Activated CD4-positive, alpha-beta T cell treated with anti-CD3 and anti-CD28 coated beads, Interleukin-2, amount 10 ng/mL, durations not matched to agents 7 days and 5 days (primary cell): ENCODE measurements around the gene RIPK4. TPM values are rescaled to one million over a fixed set of nuclear protein-coding genes. Genes with fewer than 3 reads are reported as not detected.
"Not testable (repeated sequence)": the region's sequence is repeated elsewhere in the genome, so short reads cannot be mapped to it uniquely, and the experiment has no call there.

ENCODE experiments used
- CTCF ChIA-PET: fragments of 350-600 bp; sonication (Branson Sonifier 250); formaldehyde crosslinking; loops from one replicate; lab custom pipeline; 2021; ENCODE audit warnings: antibody characterized with exemption; lab: Charles Lee
- POLR2A ChIA-PET: fragments of 350-600 bp; sonication (Branson Sonifier 250); formaldehyde crosslinking; loops from one replicate; lab custom pipeline; 2021; ENCODE audit warnings: antibody characterized with exemption; lab: Charles Lee
- DNase-seq: peaks from one replicate; pipeline ENCODE4 v3.0.0-alpha.2; 2020
- H3K27ac Mint-ChIP-seq: one replicate; pipeline ENCODE4 v1.8.0; 2021; ENCODE audit warnings: mild to moderate bottlenecking, moderate library complexity, mixed read lengths
- H3K27me3 Mint-ChIP-seq: one replicate; pipeline ENCODE4 v1.8.0; 2021; ENCODE audit warnings: mixed read lengths
- H3K36me3 Mint-ChIP-seq: one replicate; pipeline ENCODE4 v1.8.0; 2021; ENCODE audit warnings: low read depth, mixed read lengths
- H3K4me1 Mint-ChIP-seq: one replicate; pipeline ENCODE4 v1.8.0; 2021; ENCODE audit warnings: mixed read lengths
- H3K4me3 Mint-ChIP-seq: one replicate; pipeline ENCODE4 v1.8.0; 2021; ENCODE audit warnings: mild to moderate bottlenecking, moderate library complexity, mixed read lengths
- H3K9me3 Mint-ChIP-seq: one replicate; pipeline ENCODE4 v1.8.0; 2021; ENCODE audit warnings: mixed read lengths
- total RNA-seq, 2 experiments: library from RNA; stranded (reverse); gene quantifications; one replicate each; pipeline ENCODE4 v1.2.3, GENCODE V29; 2021

RIPK4 gene
- total RNA-seq, 2 experiments from 2014 or later, result 0.07 TPM; not detected in 1

DNA sequence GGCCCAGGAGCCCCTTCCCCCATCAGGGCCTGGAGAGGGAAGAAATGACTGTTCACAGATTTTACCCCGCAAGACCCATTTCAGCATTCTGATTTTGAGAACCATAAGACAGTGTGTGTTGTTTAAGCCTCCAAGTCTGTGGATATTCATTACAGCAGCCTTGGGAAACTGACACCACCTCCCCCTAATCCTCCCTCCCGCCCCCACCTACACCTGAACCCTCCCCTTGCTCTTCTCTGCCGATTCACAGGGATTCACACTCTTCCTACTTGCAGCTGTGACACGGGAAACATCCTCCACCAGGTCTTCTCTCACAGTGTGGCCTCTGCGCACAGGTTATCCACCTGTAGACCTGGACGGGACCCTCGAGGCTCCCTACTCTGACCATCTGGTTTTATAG, 50.1 kb downstream of the RIPK4 start:
- Mint-ChIP-seq H3K4me3 (no peak overlapping the region), H3K4me1 (no peaks in the 10 kb centered on the region), H3K9me3 (no peaks in the 10 kb centered on the region), H3K36me3 (no peaks in the 10 kb centered on the region), H3K27me3 (peaks cover 15% of the 10 kb centered on the region), H3K27ac (no peak overlapping the region)
- no peak for DNase-seq
- ChIA-PET CTCF (no interaction called here), POLR2A (no interaction called here)

DNA sequence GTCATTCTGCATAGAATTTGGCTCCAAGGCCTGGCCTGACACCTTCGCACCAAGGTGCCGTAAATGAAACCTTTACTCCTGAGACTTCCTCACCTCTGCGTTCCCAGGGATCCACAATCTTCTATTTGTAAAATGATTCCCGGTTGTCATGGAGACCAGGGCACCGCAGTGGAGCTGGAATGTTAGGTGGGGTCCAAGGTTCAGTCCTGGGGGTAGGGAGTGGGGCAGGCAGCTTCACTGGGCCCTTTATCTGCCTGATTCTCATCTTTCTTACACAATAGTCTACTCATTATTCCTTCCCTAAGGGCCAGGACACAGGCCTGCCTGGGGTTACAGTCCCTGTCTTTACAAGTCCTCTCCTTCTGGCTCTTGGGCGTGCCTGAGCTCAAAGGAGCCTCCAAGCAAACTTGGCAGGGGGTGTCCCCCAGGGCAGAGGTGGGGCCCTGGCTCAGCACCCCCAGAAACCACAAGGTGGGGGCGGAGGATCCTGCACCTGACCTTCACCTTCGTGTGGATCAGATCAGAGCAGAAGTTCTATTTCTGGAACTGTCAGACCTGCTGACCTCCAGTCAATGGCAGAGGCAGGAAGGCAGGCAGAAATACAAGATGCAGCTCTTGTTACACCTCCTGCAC, 51.1 kb downstream of the RIPK4 start:
- no peaks in the 10 kb centered on the region for H3K4me1 Mint-ChIP-seq
- H3K36me3 Mint-ChIP-seq, result no peaks in the 10 kb centered on the region

DNA sequence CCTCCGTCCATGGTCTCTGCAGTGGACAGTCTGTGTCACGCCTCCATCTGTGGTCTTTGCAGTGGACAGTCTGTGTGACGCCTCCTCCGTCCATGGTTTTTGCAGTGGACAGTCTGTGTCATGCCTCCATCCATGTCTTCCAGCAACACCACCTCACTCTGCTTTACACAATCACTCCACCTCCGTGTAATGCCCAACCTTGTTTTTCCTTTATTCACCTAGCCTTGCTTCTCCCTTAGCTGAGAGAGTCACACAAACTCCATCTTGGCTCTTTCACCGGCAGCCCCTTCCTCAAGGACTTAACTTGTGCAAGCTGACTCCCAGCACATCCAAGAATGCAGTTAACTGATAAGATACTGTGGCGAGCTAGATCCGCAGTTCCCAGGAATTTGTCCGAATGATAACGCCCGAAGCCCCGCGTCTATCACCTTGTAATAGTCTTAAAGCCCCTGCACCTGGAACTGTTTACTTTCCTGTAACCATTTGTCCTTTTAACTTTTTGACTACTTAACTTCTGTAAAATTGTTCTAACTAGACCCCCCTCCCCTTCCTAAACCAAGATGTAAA, 52.5 kb downstream of the RIPK4 start:
- H3K27ac Mint-ChIP-seq, DNase-seq, H3K9me3 Mint-ChIP-seq, H3K36me3 Mint-ChIP-seq, H3K4me1 Mint-ChIP-seq, POLR2A ChIA-PET, H3K4me3 Mint-ChIP-seq: not testable (repeated sequence)
- peaks cover 24% of the 10 kb centered on the region for H3K27me3 Mint-ChIP-seq
- CTCF ChIA-PET, result interaction anchor here (0.8 kb wide), 1 partner anchor 435 kb away, joined by 3 read pairs; no protein-coding TSS in a partner anchor

More for the DNA sequence above, 51.1 kb downstream of the RIPK4 start:
- H3K27me3 Mint-ChIP-seq, result peaks cover 23% of the 10 kb centered on the region
- H3K9me3 Mint-ChIP-seq, result no peaks in the 10 kb centered on the region
- H3K27ac Mint-ChIP-seq, result no peak overlapping the region
- no peak overlapping the region for H3K4me3 Mint-ChIP-seq
- ChIA-PET CTCF (interaction anchor here (0.8 kb wide), 1 partner anchor 437 kb away, joined by 3 read pairs; no protein-coding TSS in a partner anchor), POLR2A (no interaction called here)
- DNase-seq, result no peak

DNA sequence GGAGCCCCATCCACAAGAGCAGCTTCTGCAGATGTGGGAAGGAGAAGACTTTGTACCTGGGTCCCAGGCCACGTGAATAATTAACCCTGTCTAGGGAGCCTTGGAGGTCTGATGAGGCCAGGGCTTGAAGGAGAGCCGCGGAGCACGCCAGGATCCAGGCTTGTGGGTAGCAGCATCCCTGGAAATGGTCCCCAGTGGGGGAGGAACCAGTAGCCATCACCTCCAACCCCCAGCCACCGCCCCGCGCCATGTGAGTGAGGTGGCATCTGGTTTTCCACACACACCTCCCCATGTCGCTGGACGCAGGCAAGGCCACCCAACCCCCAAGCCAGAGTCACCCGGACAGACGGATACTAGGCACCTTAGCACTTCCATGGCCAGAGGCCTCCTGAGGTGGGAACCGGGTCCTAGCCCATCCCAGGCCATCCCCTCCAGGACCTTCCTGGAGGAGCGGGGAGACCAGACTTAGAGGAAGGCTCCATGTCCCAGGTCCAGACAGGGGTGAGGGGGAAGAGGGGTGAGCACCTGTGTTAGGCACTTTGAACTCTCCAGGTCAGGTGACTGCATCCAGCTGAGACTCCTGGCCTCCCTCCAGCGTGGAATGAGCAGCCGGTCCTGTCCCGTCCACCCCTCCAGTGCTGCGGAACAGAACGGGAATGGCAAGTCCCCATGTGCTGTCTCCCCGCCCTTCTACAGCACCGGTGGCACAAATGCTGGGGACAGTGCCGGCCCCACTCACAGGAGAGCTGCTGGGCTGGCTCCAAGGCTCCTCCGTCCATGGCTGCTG, 53.2 kb downstream of the RIPK4 start:
- ChIA-PET POLR2A (no interaction called here), CTCF (interaction anchor here (0.6 kb wide), 1 partner anchor 204 kb away, joined by 4 read pairs; no protein-coding TSS in a partner anchor)
- no peaks in the 10 kb centered on the region for H3K36me3 Mint-ChIP-seq
- H3K9me3 Mint-ChIP-seq, result no peaks in the 10 kb centered on the region
- H3K27ac Mint-ChIP-seq, result no peak overlapping the region
- H3K4me3 Mint-ChIP-seq, result no peak overlapping the region
- H3K27me3 Mint-ChIP-seq, result peaks cover 27% of the 10 kb centered on the region
- no peak for DNase-seq
- no peaks in the 10 kb centered on the region for H3K4me1 Mint-ChIP-seq

DNA sequence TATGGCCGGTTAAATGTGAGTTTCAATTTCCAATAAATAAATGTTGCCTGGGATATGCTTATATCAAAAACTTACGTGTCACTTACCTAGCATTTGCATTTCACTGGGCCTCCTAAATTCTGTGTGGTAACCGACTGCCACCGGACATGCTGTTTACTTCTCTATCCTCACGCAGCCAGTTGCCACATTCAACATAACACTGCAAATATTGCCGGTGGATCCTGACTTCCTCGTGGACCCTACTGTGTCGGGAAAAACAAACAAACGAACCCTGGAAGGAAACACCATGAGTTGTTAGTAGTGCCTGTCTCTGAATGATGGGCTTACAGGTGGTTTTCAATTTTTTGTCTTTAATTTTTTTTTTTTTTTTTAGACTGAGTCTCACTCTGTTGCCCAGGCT, 54.1 kb downstream of the RIPK4 start:
- Mint-ChIP-seq H3K4me3 (no peak overlapping the region), H3K36me3 (no peaks in the 10 kb centered on the region)

DNA sequence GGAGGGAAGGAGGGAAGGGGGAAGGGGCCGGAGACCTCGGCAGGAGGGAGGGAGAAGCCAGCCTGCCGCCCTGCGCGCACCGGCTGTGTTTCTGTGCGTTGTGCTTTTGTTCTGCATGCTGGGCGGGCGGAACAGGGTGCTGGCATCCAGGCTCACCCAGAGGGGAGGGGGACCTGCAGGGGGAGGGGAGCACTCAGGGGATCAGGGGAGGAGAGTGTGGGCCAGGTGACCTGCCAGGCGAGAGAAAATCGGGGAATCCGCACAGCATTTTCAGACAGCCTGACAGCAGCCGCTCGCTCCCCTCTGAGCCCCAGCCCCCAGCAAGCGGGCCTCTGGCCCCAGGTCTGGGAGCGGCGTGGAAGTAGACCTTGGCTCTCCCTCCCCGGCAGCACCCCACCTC, 54.7 kb downstream of the RIPK4 start:
- no peaks in the 10 kb centered on the region for H3K36me3 Mint-ChIP-seq
- POLR2A ChIA-PET, result no interaction called here
- H3K4me1 Mint-ChIP-seq, result no peaks in the 10 kb centered on the region
- H3K4me3 Mint-ChIP-seq, result no peak overlapping the region
- no peak overlapping the region for H3K27ac Mint-ChIP-seq
- CTCF ChIA-PET, result no interaction called here
- no peaks in the 10 kb centered on the region for H3K9me3 Mint-ChIP-seq
- peaks cover 27% of the 10 kb centered on the region for H3K27me3 Mint-ChIP-seq
- DNase-seq, result no peak

More for the DNA sequence above, 54.1 kb downstream of the RIPK4 start:
- DNase-seq, result no peak
- Mint-ChIP-seq H3K27me3 (peaks cover 27% of the 10 kb centered on the region), H3K27ac (no peak overlapping the region), H3K9me3 (no peaks in the 10 kb centered on the region), H3K4me1 (no peaks in the 10 kb centered on the region)
- ChIA-PET POLR2A (no interaction called here), CTCF (interaction anchor here (0.6 kb wide), 1 partner anchor 205 kb away, joined by 4 read pairs; no protein-coding TSS in a partner anchor)

DNA sequence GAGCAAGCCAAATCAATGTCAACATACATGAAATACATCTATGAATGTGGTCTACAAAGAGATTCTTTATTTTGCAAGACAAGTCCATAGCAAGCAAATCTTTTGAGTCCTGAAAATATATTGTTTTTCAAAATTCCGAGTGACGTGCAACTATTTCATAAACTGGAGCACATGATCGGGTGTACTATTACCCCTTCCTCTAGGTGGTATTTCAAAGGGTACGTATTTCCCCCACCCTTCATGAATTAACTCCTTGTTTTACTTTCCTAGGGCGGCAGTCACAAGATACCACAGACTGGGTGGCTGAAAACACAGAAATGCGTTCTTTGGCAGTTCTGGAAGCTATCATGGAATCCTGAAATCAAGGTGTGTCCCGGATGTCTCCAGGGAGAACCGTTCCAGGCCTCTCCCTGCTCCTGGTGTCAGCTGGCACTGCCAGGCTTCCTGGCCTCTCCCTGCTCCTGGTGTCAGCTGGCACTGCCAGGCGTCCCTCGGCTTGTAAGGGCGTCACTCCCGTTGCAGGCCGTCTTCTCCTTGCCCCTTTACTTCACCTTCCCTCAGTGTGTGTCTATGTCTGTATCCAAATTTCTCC, 55.3 kb downstream of the RIPK4 start:
- peaks cover 2% of the 10 kb centered on the region for H3K9me3 Mint-ChIP-seq
- no peaks in the 10 kb centered on the region for H3K36me3 Mint-ChIP-seq
- no peak for DNase-seq
- CTCF ChIA-PET, result no interaction called here
- H3K4me3 Mint-ChIP-seq, result no peak overlapping the region
- H3K27me3 Mint-ChIP-seq, result peaks cover 27% of the 10 kb centered on the region
- H3K4me1 Mint-ChIP-seq, result no peaks in the 10 kb centered on the region
- POLR2A ChIA-PET, result no interaction called here
- no peak overlapping the region for H3K27ac Mint-ChIP-seq

DNA sequence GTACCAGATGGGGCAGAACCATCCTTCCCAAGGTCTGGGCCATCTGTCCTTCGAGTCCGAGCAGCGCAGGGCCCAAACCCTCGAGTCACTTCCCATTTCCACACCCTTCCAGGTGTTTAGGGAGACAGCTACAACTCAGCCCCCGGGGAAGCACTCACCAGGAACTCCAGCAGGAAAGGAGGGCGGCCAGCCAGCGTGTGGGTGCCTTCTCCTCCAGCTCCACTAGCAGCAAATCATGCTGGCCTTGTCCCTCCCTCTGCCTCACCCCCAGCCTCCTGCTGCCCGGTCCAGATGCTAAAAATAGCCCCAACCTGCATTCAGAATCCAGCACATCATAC, 56.1 kb downstream of the RIPK4 start:
- H3K9me3 Mint-ChIP-seq, result peaks cover 2% of the 10 kb centered on the region
- no peaks in the 10 kb centered on the region for H3K4me1 Mint-ChIP-seq
- no peaks in the 10 kb centered on the region for H3K36me3 Mint-ChIP-seq
- no peak for DNase-seq
- H3K27ac Mint-ChIP-seq, result no peak overlapping the region
- ChIA-PET POLR2A (no interaction called here), CTCF (no interaction called here)
- peaks cover 27% of the 10 kb centered on the region for H3K27me3 Mint-ChIP-seq
- no peak overlapping the region for H3K4me3 Mint-ChIP-seq

DNA sequence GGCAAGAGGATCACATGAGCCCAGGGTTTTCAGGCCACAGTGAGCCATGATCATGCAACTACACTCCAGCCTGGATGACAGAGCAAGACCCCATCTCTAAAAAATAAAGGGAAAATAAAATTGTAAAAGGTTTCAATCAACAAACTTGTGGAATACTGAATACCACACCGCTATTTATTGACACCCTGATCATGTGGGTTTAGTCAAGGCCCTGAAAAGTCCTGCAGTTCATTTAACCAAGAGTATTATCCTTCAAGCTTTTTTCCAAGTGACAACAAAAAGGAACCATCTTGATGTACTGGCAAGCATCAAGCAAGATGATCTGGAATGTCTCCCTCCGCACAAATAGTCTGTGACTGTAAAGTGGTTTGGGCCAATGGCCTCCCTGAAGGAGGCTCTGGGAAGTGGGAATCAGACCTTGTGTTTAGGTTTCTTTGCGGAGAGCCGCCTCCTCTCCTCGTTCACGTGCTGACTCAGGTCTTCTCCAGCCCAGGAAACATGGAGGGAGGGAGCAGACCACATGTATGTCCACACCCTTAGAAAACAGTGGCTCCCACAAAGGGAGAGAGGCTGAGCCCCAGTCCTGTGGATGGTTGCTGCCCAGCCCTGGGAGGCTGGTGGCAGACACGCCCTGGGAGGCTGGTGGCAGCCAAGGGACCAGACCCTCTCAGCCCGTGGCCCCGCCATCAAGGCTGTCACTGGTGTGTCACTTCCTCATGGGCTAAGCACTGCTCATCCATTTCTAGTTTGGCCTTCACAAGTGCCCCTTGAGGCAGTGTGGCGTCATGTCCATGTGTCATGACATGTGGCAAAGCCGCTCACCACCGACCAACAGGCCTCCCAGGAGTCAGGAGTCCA, 56.7 kb downstream of the RIPK4 start:
- no peak for DNase-seq
- H3K27me3 Mint-ChIP-seq, result peaks cover 27% of the 10 kb centered on the region
- H3K27ac Mint-ChIP-seq, result no peak overlapping the region
- CTCF ChIA-PET, result no interaction called here
- H3K36me3 Mint-ChIP-seq, result no peaks in the 10 kb centered on the region
- POLR2A ChIA-PET, result no interaction called here
- no peak overlapping the region for H3K4me3 Mint-ChIP-seq
- peaks cover 2% of the 10 kb centered on the region for H3K9me3 Mint-ChIP-seq
- no peaks in the 10 kb centered on the region for H3K4me1 Mint-ChIP-seq

DNA sequence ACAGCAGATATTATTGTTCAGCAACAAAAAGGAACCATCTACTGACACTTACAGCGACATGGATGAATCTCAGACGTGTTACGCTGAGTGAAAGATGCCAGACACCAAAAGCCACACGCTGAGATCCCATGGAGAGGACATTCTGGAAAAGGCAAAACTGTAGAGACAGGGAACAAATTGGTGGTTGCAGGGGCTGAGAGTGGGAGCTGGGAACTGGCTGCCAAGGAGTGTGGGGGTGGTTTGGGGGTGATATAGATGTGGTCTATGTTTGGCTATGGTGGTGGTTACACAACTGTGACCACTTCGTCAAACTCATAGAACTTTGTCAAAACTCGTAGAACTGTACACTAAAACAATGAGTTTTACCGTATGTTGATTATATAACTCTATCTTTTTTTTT, 57.7 kb downstream of the RIPK4 start:
- ChIA-PET POLR2A (no interaction called here), CTCF (no interaction called here)
- Mint-ChIP-seq H3K4me1 (no peaks in the 10 kb centered on the region), H3K27me3 (peaks cover 24% of the 10 kb centered on the region), H3K36me3 (no peaks in the 10 kb centered on the region), H3K9me3 (peaks cover 2% of the 10 kb centered on the region), H3K4me3 (no peak overlapping the region), H3K27ac (no peak overlapping the region)
- DNase-seq, result no peak

DNA sequence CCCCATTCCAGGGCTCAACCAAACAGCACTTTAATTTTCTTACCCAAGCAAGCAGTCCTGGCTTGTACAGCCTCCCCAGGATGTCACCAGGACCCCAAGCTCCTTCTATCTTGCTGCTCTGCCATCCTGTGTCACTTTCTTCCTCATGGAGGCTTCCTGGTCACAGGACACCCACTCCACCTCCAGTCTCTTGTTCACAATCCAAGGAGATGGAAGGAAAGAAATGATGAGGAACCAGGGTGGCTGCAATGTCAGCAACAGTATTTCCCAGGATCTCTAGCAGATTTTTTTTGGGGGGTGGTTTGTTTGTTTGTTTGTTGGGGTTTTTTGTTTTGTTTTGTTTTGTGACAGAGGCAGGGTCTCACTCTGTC, 58.9 kb downstream of the RIPK4 start:
- peaks cover 23% of the 10 kb centered on the region for H3K27me3 Mint-ChIP-seq
- POLR2A ChIA-PET, result no interaction called here
- no peak overlapping the region for H3K27ac Mint-ChIP-seq

DNA sequence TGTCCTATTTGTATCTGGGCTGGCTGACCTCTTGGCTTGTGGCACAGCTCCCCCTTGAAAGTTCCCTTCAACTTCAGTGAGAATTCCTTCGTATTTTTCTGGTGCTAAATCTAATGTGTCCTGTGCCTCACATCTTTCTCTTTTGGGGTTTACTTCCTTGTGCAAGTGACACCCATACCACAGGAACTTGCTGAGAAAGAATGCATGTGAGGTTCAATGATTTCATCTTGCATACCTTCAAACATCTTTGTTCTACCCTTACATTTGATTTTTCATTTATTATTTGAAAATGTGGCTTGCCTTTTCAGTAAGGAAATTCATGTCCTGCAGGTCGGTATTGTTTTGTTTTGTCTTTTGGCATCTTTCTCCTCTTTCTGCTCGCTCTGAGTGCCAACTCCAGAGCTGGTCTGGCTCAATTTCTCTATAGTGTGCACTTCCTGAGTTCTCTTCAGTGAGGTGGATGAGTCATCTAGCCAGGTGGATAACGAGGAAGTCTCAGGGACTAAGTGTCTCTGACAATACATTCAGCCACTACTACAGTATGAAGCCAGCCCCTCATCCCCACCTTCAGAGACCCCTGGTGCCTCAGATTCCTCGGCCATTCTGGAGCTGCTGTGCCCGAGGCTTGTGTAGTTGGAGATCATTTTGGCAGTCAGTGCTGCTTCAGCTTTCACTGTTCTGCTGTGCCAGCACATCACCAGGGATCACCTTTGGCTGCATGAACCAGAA, 59.5 kb downstream of the RIPK4 start:
- Mint-ChIP-seq H3K4me1 (no peaks in the 10 kb centered on the region), H3K4me3 (no peak overlapping the region), H3K27ac (no peak overlapping the region), H3K27me3 (peaks cover 18% of the 10 kb centered on the region), H3K9me3 (peaks cover 2% of the 10 kb centered on the region), H3K36me3 (no peaks in the 10 kb centered on the region)
- POLR2A ChIA-PET, result no interaction called here
- CTCF ChIA-PET, result no interaction called here
- no peak for DNase-seq

More for the DNA sequence above, 58.9 kb downstream of the RIPK4 start:
- H3K9me3 Mint-ChIP-seq, result peaks cover 2% of the 10 kb centered on the region
- H3K4me1 Mint-ChIP-seq, result no peaks in the 10 kb centered on the region
- no peak overlapping the region for H3K4me3 Mint-ChIP-seq
- CTCF ChIA-PET, result no interaction called here
- DNase-seq, result no peak
- H3K36me3 Mint-ChIP-seq, result no peaks in the 10 kb centered on the region
